ENCODE results near the gene SPG7. TPM values are rescaled to one million over a fixed set of nuclear protein-coding genes. Genes with fewer than 3 reads are reported as not detected.

SPG7 gene
- total RNA-seq, 1 experiment from 2014 or later: 82.4 TPM

GRCh38 chr16:89546781-89547180 is 38.6 kb downstream of the SPG7 start:
- CTCF ChIA-PET: no interaction called here
- DNase-seq (ENCODE audit: unreplicated experiment): no peak
- no peaks in the 10 kb centered on the region for H3K4me1 Mint-ChIP-seq (ENCODE audit: insufficient read depth, unreplicated experiment)
- H3K27ac Mint-ChIP-seq (ENCODE audit: low read depth, unreplicated experiment): peak overlapping the region; percentile 44
- no TSS peak for BruUV-seq (replicated peaks)
- H3K4me3 Mint-ChIP-seq (ENCODE audit: unreplicated experiment): no peak overlapping the region
- no peaks in the 10 kb centered on the region for H3K27me3 Mint-ChIP-seq (ENCODE audit: insufficient read depth, unreplicated experiment)
- intact Hi-C loops (cut with micrococcal nuclease): no loop called here
- no peak for TF ChIP-seq CTCF (IDR thresholded peaks at IDR 0.05; ENCODE audit: unreplicated experiment)
- POLR2A ChIA-PET: interaction anchor here (0.7 to 0.9 kb wide), 2 partner anchors 17 to 37 kb away, joined by 3 read pairs; no protein-coding TSS in a partner anchor
- H3K36me3 Mint-ChIP-seq (ENCODE audit: insufficient read depth, unreplicated experiment): peaks cover 47% of the 10 kb centered on the region
- no peaks in the 10 kb centered on the region for H3K9me3 Mint-ChIP-seq (ENCODE audit: unreplicated experiment)

GRCh38 chr16:89547291-89547690 is 39.1 kb downstream of the SPG7 start:
- Mint-ChIP-seq H3K4me3 (ENCODE audit: unreplicated experiment) (no peak overlapping the region), H3K27me3 (ENCODE audit: insufficient read depth, unreplicated experiment) (no peaks in the 10 kb centered on the region), H3K27ac (ENCODE audit: low read depth, unreplicated experiment) (peak overlapping the region; percentile 44), H3K9me3 (ENCODE audit: unreplicated experiment) (no peaks in the 10 kb centered on the region), H3K36me3 (ENCODE audit: insufficient read depth, unreplicated experiment) (peaks cover 52% of the 10 kb centered on the region), H3K4me1 (ENCODE audit: insufficient read depth, unreplicated experiment) (no peaks in the 10 kb centered on the region)
- no peak for TF ChIP-seq CTCF (IDR thresholded peaks at IDR 0.05; ENCODE audit: unreplicated experiment)
- BruUV-seq (replicated peaks): no TSS peak
- ChIA-PET POLR2A (interaction anchor here (0.7 to 0.9 kb wide), 2 partner anchors 17 to 38 kb away, joined by 3 read pairs; no protein-coding TSS in a partner anchor), CTCF (no interaction called here)
- intact Hi-C loops (cut with micrococcal nuclease): no loop called here
- no peak for DNase-seq (ENCODE audit: unreplicated experiment)

GRCh38 chr16:89547860-89548259 is 39.7 kb downstream of the SPG7 start:
- Mint-ChIP-seq H3K27me3 (ENCODE audit: insufficient read depth, unreplicated experiment) (no peaks in the 10 kb centered on the region), H3K4me3 (ENCODE audit: unreplicated experiment) (no peak overlapping the region), H3K4me1 (ENCODE audit: insufficient read depth, unreplicated experiment) (no peaks in the 10 kb centered on the region), H3K27ac (ENCODE audit: low read depth, unreplicated experiment) (no peak overlapping the region), H3K36me3 (ENCODE audit: insufficient read depth, unreplicated experiment) (peaks cover 49% of the 10 kb centered on the region), H3K9me3 (ENCODE audit: unreplicated experiment) (no peaks in the 10 kb centered on the region)
- BruUV-seq (replicated peaks): no TSS peak
- CTCF ChIA-PET: no interaction called here
- DNase-seq (ENCODE audit: unreplicated experiment): no peak
- intact Hi-C loops (cut with micrococcal nuclease): no loop called here
- POLR2A ChIA-PET: interaction anchor here (0.9 kb wide), 1 partner anchor 38 kb away, joined by 3 read pairs; no protein-coding TSS in a partner anchor
- TF ChIP-seq CTCF (IDR thresholded peaks at IDR 0.05; ENCODE audit: unreplicated experiment): no peak

GRCh38 chr16:89548344-89549006 is 40.3 kb downstream of the SPG7 start:
- Mint-ChIP-seq H3K4me1 (ENCODE audit: insufficient read depth, unreplicated experiment) (no peaks in the 10 kb centered on the region), H3K27ac (ENCODE audit: low read depth, unreplicated experiment) (no peak overlapping the region), H3K9me3 (ENCODE audit: unreplicated experiment) (no peaks in the 10 kb centered on the region), H3K36me3 (ENCODE audit: insufficient read depth, unreplicated experiment) (peaks cover 49% of the 10 kb centered on the region), H3K4me3 (ENCODE audit: unreplicated experiment) (no peak overlapping the region), H3K27me3 (ENCODE audit: insufficient read depth, unreplicated experiment) (no peaks in the 10 kb centered on the region)
- ChIA-PET CTCF (no interaction called here), POLR2A (interaction anchor here (0.5 to 2.1 kb wide), 2 partner anchors 10 to 267 kb away, joined by 3 to 7 read pairs; no protein-coding TSS in a partner anchor)
- TSS peak; percentile 16 for BruUV-seq (replicated peaks)
- intact Hi-C loops (cut with micrococcal nuclease): no loop called here
- TF ChIP-seq CTCF (IDR thresholded peaks at IDR 0.05; ENCODE audit: unreplicated experiment): no peak
- DNase-seq (ENCODE audit: unreplicated experiment): no peak
